ENCODE results near the gene DBNL.

Gene DBNL

GRCh38 chr7:44097064-44097932 is 52.8 kb downstream of the DBNL start:
- no peak for DNase-seq (ENCODE audit: extremely low read depth, low read depth)
- no peak for TF ChIP-seq CTCF (IDR thresholded peaks at IDR 0.05; ENCODE audit: low read depth, low read length, missing control alignments)
- no peak overlapping the region for H3K4me3 ChIP-seq (replicated peaks; ENCODE audit: low read depth, low read length)

- TF ChIP-seq CTCF (IDR thresholded peaks at IDR 0.05; ENCODE audit: low read depth, low read length, missing control alignments) = no peak
- H3K4me3 ChIP-seq (replicated peaks; ENCODE audit: low read depth, low read length) = no peak overlapping the region
- no peak for DNase-seq (ENCODE audit: extremely low read depth, low read depth)
Measured at GRCh38 chr7:44098092-44099068, 53.9 kb downstream of the DBNL start.

- H3K4me3 ChIP-seq (replicated peaks; ENCODE audit: low read depth, low read length) = no peak overlapping the region
- no peak for DNase-seq (ENCODE audit: extremely low read depth, low read depth)
- no peak for TF ChIP-seq CTCF (IDR thresholded peaks at IDR 0.05; ENCODE audit: low read depth, low read length, missing control alignments)
Measured at GRCh38 chr7:44099669-44100068, 55.2 kb downstream of the DBNL start.

GRCh38 chr7:44100458-44101302 is 56.2 kb downstream of the DBNL start:
- DNase-seq (ENCODE audit: extremely low read depth, low read depth) = no peak
- no peak overlapping the region for H3K4me3 ChIP-seq (replicated peaks; ENCODE audit: low read depth, low read length)
- no peak for TF ChIP-seq CTCF (IDR thresholded peaks at IDR 0.05; ENCODE audit: low read depth, low read length, missing control alignments)

- DNase-seq (ENCODE audit: extremely low read depth, low read depth) = no peak
- TF ChIP-seq CTCF (IDR thresholded peaks at IDR 0.05; ENCODE audit: low read depth, low read length, missing control alignments) = no peak
- no peak overlapping the region for H3K4me3 ChIP-seq (replicated peaks; ENCODE audit: low read depth, low read length)
Measured at GRCh38 chr7:44101303-44101965, 56.9 kb downstream of the DBNL start.
